GM12878 (cell line): ENCODE data around the gene RAB3C. TPM values are rescaled to one million over a fixed set of nuclear protein-coding genes. Genes with fewer than 3 reads are reported as not detected.

Source experiments
- ATAC-seq: fragments of 200-7000 bp; cut with Tn5 transposase; 3 replicates; pipeline ENCODE4 v1.9.1; 2020; ENCODE audit warnings: mild to moderate bottlenecking, moderate library complexity
- BruUV-seq: library from RNA; stranded (reverse); fragments of 400-500 nt; replicated peaks from 2 replicates; lab custom pipeline; 2021; lab: Mats Ljungman, UMichigan
- CTCF ChIA-PET: fragments of 300-600 bp; sonication (Branson Sonifier 250); formaldehyde crosslinking; extraction: SDS; loops from one replicate; lab custom pipeline; 2021; ENCODE audit warnings: inconsistent platforms; lab: Yijun Ruan, JAX
- POLR2A ChIA-PET: fragments of 350-600 bp; formaldehyde crosslinking; extraction: SDS; loops from one replicate; lab custom pipeline; 2021; ENCODE audit warnings: inconsistent platforms; lab: Charles Lee
- RAD21 ChIA-PET: fragments of 300-600 bp; sonication (Branson Sonifier 250); formaldehyde crosslinking; loops from one replicate; lab custom pipeline; 2023; ENCODE audit warnings: antibody characterized with exemption; ENCODE audit not compliant: unreplicated experiment; lab: Charles Lee
- SMC1A ChIA-PET: fragments of 300-600 bp; sonication (Branson Sonifier 250); formaldehyde crosslinking; loops from one replicate; lab custom pipeline; 2023; ENCODE audit not compliant: unreplicated experiment, uncharacterized antibody; lab: Charles Lee
- DNase-seq: peaks from one replicate; pipeline ENCODE4 v3.0.0-alpha.2; 2011; ENCODE audit warnings: low read depth, low spot score
- FAIRE-seq: peaks from 3 replicates; lab custom pipeline; 2011; peaks lifted over from hg19 to GRCh38; lab: Jason Lieb, UNC
- H2AFZ ChIP-seq: 2 replicates; pipeline ENCODE4 v1.6.0; 2011; ENCODE audit warnings: low read depth, low read length, control low read depth; ENCODE audit not compliant: control insufficient read depth
- H3K27ac ChIP-seq: 2 replicates; pipeline ENCODE4 v1.5.1; 2011; ENCODE audit warnings: control low read depth; ENCODE audit not compliant: control insufficient read depth, insufficient read depth
- H3K27me3 ChIP-seq, 2 experiments: replicated peaks in 1 of 2; 2 replicates each; pipeline versions ENCODE4 v1.6.0 to v1.6.1; 2011; ENCODE audit warnings: low read length in 1 of 2; ENCODE audit not compliant: control insufficient read depth in 2 of 2, insufficient read depth in 2 of 2
- H3K36me3 ChIP-seq, 2 experiments: 2 replicates each; pipeline ENCODE4 v1.5.1; 2011; ENCODE audit warnings: low read length in 1 of 2; ENCODE audit not compliant: control insufficient read depth in 2 of 2, insufficient read depth in 2 of 2
- H3K4me1 ChIP-seq: 2 replicates; pipeline ENCODE4 v1.6.1; 2011; ENCODE audit warnings: mild to moderate bottlenecking, low read length, moderate library complexity, mixed read lengths; ENCODE audit not compliant: control insufficient read depth, insufficient read depth
- H3K4me2 ChIP-seq: 2 replicates; pipeline ENCODE4 v1.6.0; 2011; ENCODE audit warnings: control low read depth; ENCODE audit not compliant: control insufficient read depth, insufficient read depth
- H3K4me3 ChIP-seq: fragments of 200-600 bp; sonication (generic); 2 replicates; pipeline ENCODE4 v1.5.1; 2016
- H3K79me2 ChIP-seq: 2 replicates; pipeline ENCODE4 v1.6.0; 2011; ENCODE audit warnings: low read length; ENCODE audit not compliant: control insufficient read depth, insufficient read depth
- H3K9ac ChIP-seq: 2 replicates; pipeline ENCODE4 v1.8.0; 2011; ENCODE audit warnings: low read length, control low read depth, mixed read lengths; ENCODE audit not compliant: control insufficient read depth, insufficient read depth
- H3K9me3 ChIP-seq: replicated peaks from 3 replicates; pipeline ENCODE4 v1.5.1; 2011; ENCODE audit warnings: mild to moderate bottlenecking, low read length; ENCODE audit not compliant: control insufficient read depth, insufficient read depth
- H4K20me1 ChIP-seq: 2 replicates; pipeline ENCODE4 v1.6.0; 2011; ENCODE audit not compliant: control insufficient read depth, insufficient read depth
- CBX3 ChIP-seq: fragments of 200-600 bp; sonication (generic); IDR thresholded peaks from 2 replicates; pipeline ENCODE4 v1.6.1; 2016; ENCODE audit warnings: low read depth, borderline replicate concordance
- CUX1 ChIP-seq: IDR thresholded peaks from 2 replicates; pipeline ENCODE4 v1.6.1; 2012; ENCODE audit warnings: improper control_type of control experiment, low read depth, low read length; ENCODE audit not compliant: insufficient replicate concordance
- EGR1 ChIP-seq, 2 experiments: IDR thresholded peaks; 1 replicate in 1 of 2; 2 replicates in 1 of 2; pipeline ENCODE4 v1.6.1; 2011 to 2012; ENCODE audit warnings: low read depth in 2 of 2, low read length in 2 of 2, borderline replicate concordance in 1 of 2, mild to moderate bottlenecking in 1 of 2, moderate library complexity in 1 of 2
- EP300 ChIP-seq, 2 experiments: fragments of 150-350 bp in 1 of 2; IDR thresholded peaks; 2 replicates each; pipeline ENCODE4 v1.6.1; 2011 to 2012; ENCODE audit warnings: low read depth in 2 of 2, low read length in 2 of 2, borderline replicate concordance in 1 of 2, improper control_type of control experiment in 1 of 2, inconsistent platforms in 1 of 2; ENCODE audit not compliant: control insufficient read depth in 1 of 2
- HDAC6 ChIP-seq: fragments of 200-600 bp; sonication (generic); IDR thresholded peaks from one replicate; pipeline ENCODE4 v1.8.0; 2017; ENCODE audit warnings: antibody characterized with exemption; ENCODE audit not compliant: unreplicated experiment
- MAX ChIP-seq: IDR thresholded peaks from 2 replicates; pipeline ENCODE4 v1.6.1; 2012; ENCODE audit warnings: low read depth, low read length, improper control_type of control experiment
- PML ChIP-seq: IDR thresholded peaks from 2 replicates; pipeline ENCODE4 v1.6.1; 2012; ENCODE audit warnings: low read length, inconsistent platforms
- SMAD5 ChIP-seq: IDR thresholded peaks from 2 replicates; pipeline ENCODE4 v1.6.1; 2016; ENCODE audit warnings: antibody characterized with exemption, low read depth
- SUPT20H ChIP-seq: IDR thresholded peaks from 2 replicates; pipeline ENCODE4 v1.6.1; 2011; ENCODE audit warnings: low read depth, mild to moderate bottlenecking, low read length, moderate library complexity, borderline replicate concordance; ENCODE audit not compliant: control insufficient read depth
- TAF1 ChIP-seq: IDR thresholded peaks from 2 replicates; pipeline ENCODE4 v1.6.1; 2011; ENCODE audit warnings: mild to moderate bottlenecking, low read depth, low read length, borderline replicate concordance
- TARDBP ChIP-seq: IDR thresholded peaks from 2 replicates; pipeline ENCODE4 v1.6.1; 2016; ENCODE audit warnings: borderline replicate concordance
- TCF12 ChIP-seq: IDR thresholded peaks from 2 replicates; pipeline ENCODE4 v1.6.1; 2011; ENCODE audit warnings: low read depth, mild to moderate bottlenecking, low read length
- WGBS: methylation state at CpG from one replicate; pipeline ENCODE4 v1.1.6; 2016; ENCODE audit warnings: low lambda C conversion rate; ENCODE audit not compliant: insufficient replicate concordance, insufficient coverage; ENCODE audit errors: missing lambda C conversion rate; 5-methylcytosine and 5-hydroxymethylcytosine counted together
- in situ Hi-C: fragments of 300-500 bp; cut with MboI; formaldehyde crosslinking; loops from 9 replicates; pipeline ENCODE4 v1.14.3; 2018; ENCODE audit warnings: mixed read lengths
- intact Hi-C: fragments of 100-400 bp; cut with micrococcal nuclease; formaldehyde crosslinking; loops from one replicate; pipeline ENCODE4 v1.14.2; 2022; ENCODE audit not compliant: unreplicated experiment
- polyA plus RNA-seq, 11 experiments: library from polyadenylated mRNA; depleted of rRNA in 4 of 11; unstranded in 6 of 11; stranded (reverse) in 5 of 11; fragments of >200 nt; fragmentation: Nextera tagmentation in 4 of 11; fragmentation: Illumina TruSeq in 1 of 11; extraction: Ambion mirVana in 4 of 11; extraction: Trizol in 1 of 11; gene quantifications; 1 replicate in 1 of 11; 2 replicates in 10 of 11; pipeline versions ENCODE4 v1.2.1 to v1.2.3, GENCODE V29; 2011 to 2016; ENCODE audit warnings: inconsistent platforms in 2 of 11, missing spikeins in 2 of 11, low read depth in 1 of 11
- total RNA-seq, 4 experiments: library from RNA; depleted of rRNA in 3 of 4; stranded (reverse); fragments of >200 nt in 3 of 4; fragmentation: Illumina TruSeq in 1 of 4; extraction: Trizol in 1 of 4; gene quantifications; 2 replicates each; pipeline versions ENCODE4 v1.2.1 to v1.2.3, GENCODE V29; 2013 to 2021

RAB3C gene
- total and polyA plus RNA-seq, 10 of the 15 experiments (the other 5 are each of a cell fraction or from before 2014, with no cell fraction given) = not detected

GRCh38 chr5:58670582-58670981 lies 87.7 kb downstream of the RAB3C start:
- FAIRE-seq = no peak
- BruUV-seq = no TSS peak

GRCh38 chr5:58671155-58671554 lies 88.3 kb downstream of the RAB3C start:
- BruUV-seq = no TSS peak
- POLR2A ChIA-PET = no interaction called here
- no peak overlapping the region for H3K27ac ChIP-seq
- intact Hi-C loops = no loop called here
- H3K9me3 ChIP-seq = no peaks in the 10 kb centered on the region
- in situ Hi-C loops = no loop called here
- SMC1A ChIA-PET = no interaction called here
- H3K4me2 ChIP-seq = no peak overlapping the region
- CTCF ChIA-PET = no interaction called here
- no peak for DNase-seq
- no peak for FAIRE-seq
- H2AFZ ChIP-seq = no peak overlapping the region
- RAD21 ChIA-PET = no interaction called here
- H4K20me1 ChIP-seq = no peaks in the 10 kb centered on the region
- WGBS = 20% methylated on average over 4 of the region's 4 CpGs
- ATAC-seq = no peak
- no peaks in the 10 kb centered on the region for H3K79me2 ChIP-seq
- no peaks in the 10 kb centered on the region for H3K4me1 ChIP-seq
- H3K4me3 ChIP-seq = no peak overlapping the region
- H3K36me3 ChIP-seq = no peaks in the 10 kb centered on the region
- no peak overlapping the region for H3K9ac ChIP-seq
- H3K27me3 ChIP-seq = no peaks in the 10 kb centered on the region
- TF ChIP-seq TAF1 = no peak
- no peak for TF ChIP-seq SMAD5
- no peak for TF ChIP-seq PML
- no peak for TF ChIP-seq SUPT20H
- no peak for TF ChIP-seq EP300 (IDR thresholded peaks at IDR 0.05; ENCODE audit: borderline replicate concordance in 1 of 2, control insufficient read depth in 1 of 2, low read depth in 2 of 2, low read length in 2 of 2)
- TF ChIP-seq HDAC6 = no peak
- no peak for TF ChIP-seq EGR1 (IDR thresholded peaks at IDR 0.05; ENCODE audit: borderline replicate concordance in 1 of 2, low read depth in 2 of 2, low read length in 2 of 2)
- TF ChIP-seq TARDBP = no peak
- TF ChIP-seq CUX1 = no peak
- TF ChIP-seq CBX3 = no peak
- no peak for TF ChIP-seq MAX
- no peak for TF ChIP-seq TCF12

More at GRCh38 chr5:58670582-58670981, 87.7 kb downstream of the RAB3C start:
- WGBS = 95% methylated on average over 2 of the region's 2 CpGs
- Histone ChIP-seq H4K20me1 (no peaks in the 10 kb centered on the region), H3K36me3 (no peaks in the 10 kb centered on the region), H3K9ac (no peak overlapping the region), H3K4me1 (no peaks in the 10 kb centered on the region), H3K79me2 (no peaks in the 10 kb centered on the region), H3K4me2 (no peak overlapping the region), H3K27me3 (no peaks in the 10 kb centered on the region), H3K27ac (no peak overlapping the region), H3K4me3 (no peak overlapping the region)
- ChIA-PET CTCF (no interaction called here), SMC1A (no interaction called here), POLR2A (no interaction called here)
- in situ Hi-C loops = no loop called here
- ATAC-seq = no peak
- no peak for DNase-seq
- TF ChIP-seq SMAD5 = no peak
- TF ChIP-seq, all 136 proteins: peak for 0
- RAD21 ChIA-PET = no interaction called here
- H3K9me3 ChIP-seq = no peaks in the 10 kb centered on the region
- H2AFZ ChIP-seq = no peak overlapping the region
- intact Hi-C loops = no loop called here
